Astrocyte (in vitro differentiated cells and primary cell): ENCODE results near the gene AP1S2. TPM values are rescaled to one million over a fixed set of nuclear protein-coding genes. Genes with fewer than 3 reads are reported as not detected.

Experiments
- DNase-seq: peaks from one replicate; pipeline ENCODE4 v3.0.0-alpha.2; 2010; ENCODE audit warnings: low read depth
- FAIRE-seq: peaks from 2 replicates; lab custom pipeline; 2011; peaks lifted over from hg19 to GRCh38; lab: Jason Lieb, UNC
- H2AFZ ChIP-seq: 2 replicates; pipeline ENCODE4 v1.6.0; 2012; ENCODE audit warnings: low read depth, low read length, inconsistent platforms
- H3K27ac ChIP-seq: 2 replicates; pipeline ENCODE4 v1.5.1; 2011; ENCODE audit warnings: low read depth, low read length, inconsistent platforms
- H3K27me3 ChIP-seq: 2 replicates; pipeline ENCODE4 v1.6.0; 2011; ENCODE audit warnings: low read length, inconsistent platforms; ENCODE audit not compliant: insufficient read depth
- H3K36me3 ChIP-seq: 2 replicates; pipeline ENCODE4 v1.5.1; 2011; ENCODE audit warnings: low read length, inconsistent platforms; ENCODE audit not compliant: insufficient read depth
- H3K4me1 ChIP-seq: 2 replicates; pipeline ENCODE4 v1.5.1; 2011; ENCODE audit warnings: low read length, inconsistent platforms; ENCODE audit not compliant: insufficient read depth
- H3K4me2 ChIP-seq: 2 replicates; pipeline ENCODE4 v1.6.0; 2012; ENCODE audit warnings: low read length, inconsistent platforms
- H3K4me3 ChIP-seq: 2 replicates; pipeline ENCODE4 v1.5.1; 2011; ENCODE audit warnings: low read depth, mild to moderate bottlenecking, low read length, inconsistent platforms; ENCODE audit not compliant: insufficient read depth
- H3K79me2 ChIP-seq: 2 replicates; pipeline ENCODE4 v1.6.0; 2012; ENCODE audit warnings: mild to moderate bottlenecking, low read length, inconsistent platforms; ENCODE audit not compliant: insufficient read depth
- H3K9ac ChIP-seq: 2 replicates; pipeline ENCODE4 v1.6.0; 2012; ENCODE audit warnings: mild to moderate bottlenecking, low read length, inconsistent platforms
- H3K9me3 ChIP-seq: 2 replicates; pipeline ENCODE4 v1.5.1; 2012; ENCODE audit warnings: low read depth, mild to moderate bottlenecking, low read length, inconsistent platforms; ENCODE audit not compliant: insufficient read depth
- H4K20me1 ChIP-seq: 2 replicates; pipeline ENCODE4 v1.6.0; 2012; ENCODE audit warnings: low read length, inconsistent platforms; ENCODE audit not compliant: insufficient read depth
- H3K27ac Mint-ChIP-seq: one replicate; pipeline ENCODE4 v1.8.0; 2021; ENCODE audit warnings: mild to moderate bottlenecking, mixed read lengths; ENCODE audit not compliant: unreplicated experiment
- H3K27me3 Mint-ChIP-seq: one replicate; pipeline ENCODE4 v1.8.0; 2021; ENCODE audit warnings: low read depth, mixed read lengths; ENCODE audit not compliant: unreplicated experiment
- H3K36me3 Mint-ChIP-seq: one replicate; pipeline ENCODE4 v1.8.0; 2021; ENCODE audit warnings: low read depth, mixed read lengths; ENCODE audit not compliant: unreplicated experiment
- H3K4me1 Mint-ChIP-seq: one replicate; pipeline ENCODE4 v1.8.0; 2021; ENCODE audit warnings: low read depth, mixed read lengths; ENCODE audit not compliant: unreplicated experiment
- H3K4me3 Mint-ChIP-seq: one replicate; pipeline ENCODE4 v1.8.0; 2021; ENCODE audit warnings: mild to moderate bottlenecking, moderate library complexity, mixed read lengths; ENCODE audit not compliant: unreplicated experiment
- H3K9me3 Mint-ChIP-seq: one replicate; pipeline ENCODE4 v1.8.0; 2021; ENCODE audit warnings: mild to moderate bottlenecking, mixed read lengths; ENCODE audit not compliant: unreplicated experiment
- EZH2 ChIP-seq: IDR thresholded peaks from 2 replicates; pipeline ENCODE4 v1.6.1; 2012; ENCODE audit warnings: mild to moderate bottlenecking, low read length, inconsistent platforms; ENCODE audit not compliant: insufficient read depth
- total RNA-seq: library from RNA; stranded (reverse); gene quantifications from 2 replicates; pipeline ENCODE4 v1.2.1, GENCODE V29; 2021
- TF ChIP-seq, protein P1 (sequence below): IDR thresholded peaks from 2 replicates; pipeline ENCODE4 v1.5.1; 2011; ENCODE audit warnings: low read depth, mild to moderate bottlenecking, inconsistent platforms, low read length, moderate library complexity; ENCODE audit not compliant: insufficient read depth

The AP1S2 gene
- total RNA-seq, 1 donor from 2014 or later, result 74.2 TPM

DNA sequence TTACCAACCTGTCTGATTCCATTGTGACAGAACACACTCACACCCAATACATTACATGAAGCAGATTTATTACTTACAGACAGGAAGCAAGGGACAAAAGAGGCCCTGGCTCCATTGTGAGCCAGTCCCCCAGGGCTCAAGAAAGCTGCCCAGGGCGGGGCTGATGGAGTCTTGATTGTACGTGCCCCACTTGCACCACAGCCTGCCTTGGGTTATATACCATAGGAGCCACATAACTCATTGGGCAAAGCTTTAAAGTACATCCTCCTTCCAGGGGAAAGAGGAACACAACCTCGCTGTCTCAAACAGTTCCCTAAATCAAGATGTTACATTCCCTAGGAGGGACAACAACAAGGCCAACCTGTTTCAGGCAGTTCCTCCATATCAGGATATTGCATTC lies 67.7 kb downstream of the AP1S2 start:
- Histone ChIP-seq H3K9ac (no peak overlapping the region), H2AFZ (no peak overlapping the region), H3K9me3 (no peaks in the 10 kb centered on the region), H3K4me1 (no peaks in the 10 kb centered on the region), H3K36me3 (no peaks in the 10 kb centered on the region), H3K79me2 (no peaks in the 10 kb centered on the region), H4K20me1 (no peaks in the 10 kb centered on the region), H3K4me2 (no peak overlapping the region), H3K4me3 (no peak overlapping the region), H3K27ac (no peak overlapping the region), H3K27me3 (no peaks in the 10 kb centered on the region)
- Mint-ChIP-seq H3K27me3 (no peaks in the 10 kb centered on the region), H3K4me3 (no peak overlapping the region), H3K9me3 (no peaks in the 10 kb centered on the region), H3K36me3 (no peaks in the 10 kb centered on the region), H3K4me1 (no peaks in the 10 kb centered on the region), H3K27ac (no peak overlapping the region)
- FAIRE-seq (no peak), DNase-seq (no peak)
- no peak for TF ChIP-seq EZH2

- H3K27ac ChIP-seq, result no peak overlapping the region
- H3K4me1 ChIP-seq, result no peaks in the 10 kb centered on the region
- H3K36me3 ChIP-seq, result no peaks in the 10 kb centered on the region
- Mint-ChIP-seq H3K27ac (no peak overlapping the region), H3K9me3 (no peaks in the 10 kb centered on the region), H3K4me1 (no peaks in the 10 kb centered on the region), H3K36me3 (no peaks in the 10 kb centered on the region), H3K4me3 (no peak overlapping the region), H3K27me3 (no peaks in the 10 kb centered on the region)
- FAIRE-seq (no peak), DNase-seq (no peak)
- no peak for TF ChIP-seq EZH2
- TF ChIP-seq, protein P1, sequence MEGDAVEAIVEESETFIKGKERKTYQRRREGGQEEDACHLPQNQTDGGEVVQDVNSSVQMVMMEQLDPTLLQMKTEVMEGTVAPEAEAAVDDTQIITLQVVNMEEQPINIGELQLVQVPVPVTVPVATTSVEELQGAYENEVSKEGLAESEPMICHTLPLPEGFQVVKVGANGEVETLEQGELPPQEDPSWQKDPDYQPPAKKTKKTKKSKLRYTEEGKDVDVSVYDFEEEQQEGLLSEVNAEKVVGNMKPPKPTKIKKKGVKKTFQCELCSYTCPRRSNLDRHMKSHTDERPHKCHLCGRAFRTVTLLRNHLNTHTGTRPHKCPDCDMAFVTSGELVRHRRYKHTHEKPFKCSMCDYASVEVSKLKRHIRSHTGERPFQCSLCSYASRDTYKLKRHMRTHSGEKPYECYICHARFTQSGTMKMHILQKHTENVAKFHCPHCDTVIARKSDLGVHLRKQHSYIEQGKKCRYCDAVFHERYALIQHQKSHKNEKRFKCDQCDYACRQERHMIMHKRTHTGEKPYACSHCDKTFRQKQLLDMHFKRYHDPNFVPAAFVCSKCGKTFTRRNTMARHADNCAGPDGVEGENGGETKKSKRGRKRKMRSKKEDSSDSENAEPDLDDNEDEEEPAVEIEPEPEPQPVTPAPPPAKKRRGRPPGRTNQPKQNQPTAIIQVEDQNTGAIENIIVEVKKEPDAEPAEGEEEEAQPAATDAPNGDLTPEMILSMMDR, result no peak
- no peak overlapping the region for H3K4me3 ChIP-seq
- H3K9ac ChIP-seq, result no peak overlapping the region
- H3K9me3 ChIP-seq, result no peaks in the 10 kb centered on the region
- no peaks in the 10 kb centered on the region for H4K20me1 ChIP-seq
- no peak overlapping the region for H3K4me2 ChIP-seq
- no peak overlapping the region for H2AFZ ChIP-seq
- no peaks in the 10 kb centered on the region for H3K27me3 ChIP-seq
- no peaks in the 10 kb centered on the region for H3K79me2 ChIP-seq
Measured at GRCh38 chrX:15785176-15785750, 69.3 kb downstream of the AP1S2 start.

DNA sequence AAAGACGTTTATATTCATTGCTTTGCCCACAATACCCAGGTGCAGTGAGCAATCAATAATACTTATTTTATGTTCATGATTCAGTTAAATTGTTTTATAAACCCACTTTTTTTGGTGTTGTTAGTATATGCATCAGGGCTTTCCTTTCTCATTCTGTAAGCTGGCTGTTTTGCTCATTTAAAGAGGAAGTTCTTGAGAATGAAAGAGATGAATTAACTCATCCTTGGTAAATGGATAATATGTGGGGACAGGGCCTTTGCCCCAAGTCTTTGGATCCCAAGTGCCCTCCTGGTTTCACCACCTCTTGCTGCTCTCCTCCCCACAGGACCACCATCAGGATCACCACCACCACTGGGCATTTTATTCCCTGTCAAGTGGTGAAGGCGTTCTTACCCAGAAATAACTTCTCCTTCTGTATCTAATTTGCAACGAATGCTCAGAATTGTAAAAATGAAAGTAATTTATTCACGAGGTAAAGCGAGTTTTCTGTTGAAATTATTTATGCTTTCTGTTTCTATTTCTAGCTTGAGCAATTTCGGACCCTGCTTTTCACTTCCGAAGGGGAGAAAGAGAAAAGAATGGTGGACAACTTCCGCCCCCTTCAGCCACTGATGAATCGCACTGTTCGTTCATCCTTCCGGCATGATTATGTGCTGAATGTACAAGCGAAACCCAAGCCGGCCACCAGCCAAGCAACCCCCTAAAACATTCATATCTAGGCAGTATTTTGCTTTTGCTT lies 72.5 kb downstream of the AP1S2 start:
- Histone ChIP-seq H3K9me3 (no peaks in the 10 kb centered on the region), H4K20me1 (no peaks in the 10 kb centered on the region), H3K36me3 (no peaks in the 10 kb centered on the region), H3K27ac (no peak overlapping the region), H3K79me2 (no peaks in the 10 kb centered on the region), H3K9ac (no peak overlapping the region), H3K4me3 (no peak overlapping the region), H3K4me1 (no peaks in the 10 kb centered on the region), H3K4me2 (no peak overlapping the region), H3K27me3 (no peaks in the 10 kb centered on the region), H2AFZ (no peak overlapping the region)
- DNase-seq, result no peak
- no peaks in the 10 kb centered on the region for H3K4me1 Mint-ChIP-seq
- no peaks in the 10 kb centered on the region for H3K9me3 Mint-ChIP-seq
- no peak for TF ChIP-seq EZH2
- no peak overlapping the region for H3K4me3 Mint-ChIP-seq
- H3K36me3 Mint-ChIP-seq, result no peaks in the 10 kb centered on the region
- no peak overlapping the region for H3K27ac Mint-ChIP-seq
- H3K27me3 Mint-ChIP-seq, result no peaks in the 10 kb centered on the region
- peak; percentile 67 for FAIRE-seq

Other genes starting within 250 kb of the AP1S2 start
- 1.0 and 1.2 TPM in 2 replicates for gene CLTRN, start 190.0 kb downstream of the AP1S2 start, total RNA-seq
- gene CA5B, start 116.5 kb downstream of the AP1S2 start, total RNA-seq, result 6.1 and 6.4 TPM in 2 replicates
- 7.3 and 9.3 TPM in 2 replicates for gene ZRSR2, start 64.3 kb downstream of the AP1S2 start, total RNA-seq